ENCODE measurements around the gene NSUN2. TPM values are rescaled to one million over a fixed set of nuclear protein-coding genes. Genes with fewer than 3 reads are reported as not detected.

The NSUN2 gene
- total RNA-seq, 1 donor from 2014 or later: 30.8 TPM

DNA sequence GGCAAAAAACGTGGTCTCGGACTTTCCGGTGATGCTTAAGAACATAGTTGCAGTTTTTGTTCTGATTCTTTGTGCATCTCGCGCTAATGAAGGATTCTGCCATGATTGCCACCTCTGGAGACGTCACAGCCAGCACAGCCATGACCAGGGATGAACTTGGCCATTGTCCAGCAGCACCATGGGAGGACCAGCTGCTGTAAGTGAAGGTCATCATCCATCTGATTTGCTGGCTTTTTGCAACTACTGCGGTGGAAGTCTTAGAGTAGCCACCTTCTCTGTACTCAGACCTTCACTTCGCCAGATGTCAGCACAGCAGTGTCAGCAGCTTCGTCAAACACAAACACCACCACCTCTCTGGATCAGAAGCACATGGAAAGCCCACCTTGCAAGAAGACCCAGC lies 45.7 kb downstream of the NSUN2 start:
- Histone ChIP-seq H3K4me1 (ENCODE audit: control insufficient read depth in 3 of 3, insufficient read depth in 3 of 3, low read length in 3 of 3) (peaks cover 4 to 6% (median 5%) of the 10 kb centered on the region in 3 donors), H3K27me3 (ENCODE audit: control insufficient read depth in 3 of 3, insufficient read depth in 3 of 3, low read length in 3 of 3) (peaks cover 15 to 19% (median 16%) of the 10 kb centered on the region in 3 donors), H3K4me3 (ENCODE audit: low read length in 3 of 3) (no peak overlapping the region), H3K9ac (ENCODE audit: low read depth in 1 of 3, low read length in 3 of 3) (no peak overlapping the region), H3K36me3 (ENCODE audit: control insufficient read depth in 3 of 3, insufficient read depth in 3 of 3, low read length in 3 of 3) (no peaks in the 10 kb centered on the region), H3K9me3 (ENCODE audit: control insufficient read depth in 3 of 3, low read length in 3 of 3) (no peaks in the 10 kb centered on the region), H3K27ac (ENCODE audit: low read depth, low read length) (no peak overlapping the region)

DNA sequence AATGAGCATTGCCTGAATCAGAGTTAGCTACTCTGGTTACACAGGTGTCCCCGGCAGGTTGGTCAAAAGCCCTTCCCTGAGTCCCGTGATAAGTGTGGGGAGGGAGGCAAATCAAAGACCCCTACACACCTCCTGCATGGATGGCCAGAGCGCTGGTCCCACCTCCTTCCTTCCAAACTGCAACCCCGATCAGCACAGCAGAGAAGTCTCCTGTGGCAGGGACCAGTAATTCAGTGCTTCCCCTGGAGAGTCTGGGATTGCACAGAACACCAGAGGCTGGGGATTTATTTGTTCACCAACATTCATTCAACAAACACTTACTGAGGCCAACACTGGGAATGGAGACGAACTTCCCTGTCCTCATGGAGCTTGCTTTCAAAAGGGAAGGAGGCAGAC lies 46.2 kb downstream of the NSUN2 start:
- no peaks in the 10 kb centered on the region for H3K9me3 ChIP-seq (ENCODE audit: control insufficient read depth in 3 of 3, low read length in 3 of 3)
- H3K36me3 ChIP-seq (ENCODE audit: control insufficient read depth in 3 of 3, insufficient read depth in 3 of 3, low read length in 3 of 3): no peaks in the 10 kb centered on the region
- H3K27me3 ChIP-seq (ENCODE audit: control insufficient read depth in 3 of 3, insufficient read depth in 3 of 3, low read length in 3 of 3): peaks cover 15 to 21% (median 21%) of the 10 kb centered on the region in 3 donors
- H3K27ac ChIP-seq (ENCODE audit: low read depth, low read length): no peak overlapping the region
- H3K4me3 ChIP-seq (ENCODE audit: low read length in 3 of 3): no peak overlapping the region
- peaks cover 4 to 6% (median 5%) of the 10 kb centered on the region in 3 donors for H3K4me1 ChIP-seq (ENCODE audit: control insufficient read depth in 3 of 3, insufficient read depth in 3 of 3, low read length in 3 of 3)
- no peak overlapping the region for H3K9ac ChIP-seq (ENCODE audit: low read depth in 1 of 3, low read length in 3 of 3)

DNA sequence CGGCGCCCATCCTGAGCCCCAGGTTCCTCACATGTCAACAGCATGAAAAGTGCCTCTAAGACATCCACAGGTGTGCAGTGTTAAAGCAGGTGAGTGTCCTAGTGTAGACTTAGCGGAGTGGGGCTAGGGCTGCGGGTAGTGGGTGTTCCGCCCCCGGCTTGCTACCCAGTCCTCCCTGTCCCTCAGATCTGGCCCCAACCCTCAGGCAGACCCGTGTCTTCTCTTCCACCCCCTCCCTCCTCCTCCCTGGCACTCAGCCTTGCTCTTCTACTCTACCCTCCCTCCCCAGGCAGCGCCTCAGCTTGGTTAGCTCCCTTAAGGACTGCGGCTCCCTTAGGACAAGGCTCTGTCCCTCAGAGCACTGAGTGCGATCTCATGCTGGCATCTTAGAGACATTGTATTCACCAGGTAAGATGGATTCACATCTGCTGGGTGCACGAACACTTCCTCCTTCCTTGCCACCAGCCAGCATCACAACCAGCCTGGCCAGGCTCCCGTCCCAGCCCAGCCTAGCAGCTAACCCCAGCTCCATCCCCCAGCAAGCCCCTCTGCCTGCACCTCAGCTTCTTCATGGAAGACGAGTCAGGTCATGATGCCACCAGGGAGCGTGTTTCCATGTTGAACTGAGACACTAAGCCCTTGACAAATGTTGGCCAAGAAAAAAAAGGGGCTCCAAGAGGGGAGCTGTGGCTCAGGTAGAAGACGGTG lies 46.8 kb downstream of the NSUN2 start:
- Histone ChIP-seq H3K4me3 (ENCODE audit: low read length in 3 of 3) (no peak overlapping the region), H3K9me3 (ENCODE audit: control insufficient read depth in 3 of 3, low read length in 3 of 3) (no peaks in the 10 kb centered on the region), H3K4me1 (ENCODE audit: control insufficient read depth in 3 of 3, insufficient read depth in 3 of 3, low read length in 3 of 3) (peaks cover 4 to 6% (median 5%) of the 10 kb centered on the region in 3 donors), H3K27ac (ENCODE audit: low read depth, low read length) (no peak overlapping the region), H3K9ac (ENCODE audit: low read depth in 1 of 3, low read length in 3 of 3) (no peak overlapping the region), H3K27me3 (ENCODE audit: control insufficient read depth in 3 of 3, insufficient read depth in 3 of 3, low read length in 3 of 3) (peaks cover 15 to 21% (median 21%) of the 10 kb centered on the region in 3 donors), H3K36me3 (ENCODE audit: control insufficient read depth in 3 of 3, insufficient read depth in 3 of 3, low read length in 3 of 3) (no peaks in the 10 kb centered on the region)

DNA sequence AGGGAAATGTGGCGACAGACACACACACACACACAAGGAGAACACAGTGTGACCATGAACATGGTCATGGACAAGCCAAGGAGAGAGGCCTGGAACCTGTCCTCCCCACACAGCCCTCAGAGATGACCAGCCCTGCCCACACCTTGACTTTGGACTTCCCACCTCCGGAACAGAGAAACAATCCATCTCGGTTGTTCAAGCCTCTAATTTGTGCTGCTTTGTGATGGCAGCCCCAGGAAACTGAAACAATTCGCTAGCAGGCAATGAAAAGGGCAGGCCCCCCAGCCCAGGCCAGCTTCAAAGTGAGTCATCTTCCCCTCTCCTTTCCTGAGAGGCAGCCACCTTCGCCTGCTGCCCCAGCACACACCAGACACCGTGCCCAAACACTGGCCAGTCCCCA lies 47.7 kb downstream of the NSUN2 start:
- Histone ChIP-seq H3K9ac (ENCODE audit: low read depth in 1 of 3, low read length in 3 of 3) (no peak overlapping the region), H3K27me3 (ENCODE audit: control insufficient read depth in 3 of 3, insufficient read depth in 3 of 3, low read length in 3 of 3) (peaks cover 15 to 21% (median 21%) of the 10 kb centered on the region in 3 donors), H3K27ac (ENCODE audit: low read depth, low read length) (no peak overlapping the region)

DNA sequence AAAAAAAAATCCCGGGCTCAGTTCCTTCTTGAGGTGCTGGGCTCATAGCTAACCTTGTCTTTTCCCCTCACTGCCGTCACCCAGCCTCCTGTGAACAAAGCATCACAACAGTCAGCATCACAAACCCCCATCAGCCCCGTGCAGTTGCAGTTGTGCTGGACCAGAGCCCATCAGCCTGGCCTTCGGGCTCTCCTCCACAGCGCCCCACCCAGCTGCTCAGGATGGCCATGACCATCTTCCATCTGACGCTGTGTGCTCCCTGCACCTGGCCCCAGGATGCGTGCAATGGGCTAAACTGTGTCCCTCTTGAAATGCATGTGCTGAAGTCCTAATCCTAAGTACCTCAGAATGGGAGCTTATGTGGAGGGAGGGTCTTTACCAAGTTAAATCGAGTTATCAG lies 48.1 kb downstream of the NSUN2 start:
- Histone ChIP-seq H3K4me1 (ENCODE audit: control insufficient read depth in 3 of 3, insufficient read depth in 3 of 3, low read length in 3 of 3) (peaks cover 4 to 6% (median 5%) of the 10 kb centered on the region in 3 donors), H3K36me3 (ENCODE audit: control insufficient read depth in 3 of 3, insufficient read depth in 3 of 3, low read length in 3 of 3) (no peaks in the 10 kb centered on the region), H3K9ac (ENCODE audit: low read depth in 1 of 3, low read length in 3 of 3) (no peak overlapping the region), H3K4me3 (ENCODE audit: low read length in 3 of 3) (no peak overlapping the region), H3K27ac (ENCODE audit: low read depth, low read length) (no peak overlapping the region), H3K27me3 (ENCODE audit: control insufficient read depth in 3 of 3, insufficient read depth in 3 of 3, low read length in 3 of 3) (peaks cover 15 to 21% (median 21%) of the 10 kb centered on the region in 3 donors), H3K9me3 (ENCODE audit: control insufficient read depth in 3 of 3, low read length in 3 of 3) (no peaks in the 10 kb centered on the region)

More for the DNA sequence above, 47.7 kb downstream of the NSUN2 start:
- Histone ChIP-seq H3K9me3 (ENCODE audit: control insufficient read depth in 3 of 3, low read length in 3 of 3) (no peaks in the 10 kb centered on the region), H3K4me1 (ENCODE audit: control insufficient read depth in 3 of 3, insufficient read depth in 3 of 3, low read length in 3 of 3) (peaks cover 4 to 6% (median 5%) of the 10 kb centered on the region in 3 donors), H3K36me3 (ENCODE audit: control insufficient read depth in 3 of 3, insufficient read depth in 3 of 3, low read length in 3 of 3) (no peaks in the 10 kb centered on the region), H3K4me3 (ENCODE audit: low read length in 3 of 3) (no peak overlapping the region)

DNA sequence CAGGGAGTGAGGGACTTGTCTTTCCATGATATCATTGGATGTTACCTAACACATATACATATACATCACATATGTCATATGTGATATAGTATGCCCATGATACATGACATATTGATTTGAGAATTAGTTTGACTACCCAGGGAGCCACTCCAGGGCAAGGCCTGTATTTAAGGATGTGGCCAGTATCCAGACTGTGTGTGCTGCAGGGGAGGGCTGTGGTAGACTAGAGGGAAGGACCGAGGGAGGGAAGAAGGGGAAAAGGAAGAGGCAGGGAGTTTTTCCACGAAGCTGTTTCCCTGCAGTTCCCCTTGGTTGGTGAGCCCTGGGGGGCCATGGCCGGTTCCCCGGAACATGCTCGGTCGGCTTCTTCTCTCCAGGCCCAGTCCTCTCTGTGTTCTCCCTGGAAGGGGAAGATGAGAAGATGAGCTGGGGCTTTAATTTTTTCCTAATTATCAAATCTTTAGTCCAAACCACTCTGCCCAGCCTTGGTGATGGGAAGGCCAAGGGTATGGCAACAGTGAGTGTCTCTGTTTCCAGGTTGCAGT lies 48.7 kb downstream of the NSUN2 start:
- no peak overlapping the region for H3K4me3 ChIP-seq (ENCODE audit: low read length in 3 of 3)
- H3K36me3 ChIP-seq (ENCODE audit: control insufficient read depth in 3 of 3, insufficient read depth in 3 of 3, low read length in 3 of 3): no peaks in the 10 kb centered on the region
- peaks cover 4 to 6% (median 5%) of the 10 kb centered on the region in 3 donors for H3K4me1 ChIP-seq (ENCODE audit: control insufficient read depth in 3 of 3, insufficient read depth in 3 of 3, low read length in 3 of 3)
- H3K9me3 ChIP-seq (ENCODE audit: control insufficient read depth in 3 of 3, low read length in 3 of 3): no peaks in the 10 kb centered on the region
- peaks cover 15 to 21% (median 21%) of the 10 kb centered on the region in 3 donors for H3K27me3 ChIP-seq (ENCODE audit: control insufficient read depth in 3 of 3, insufficient read depth in 3 of 3, low read length in 3 of 3)
- no peak overlapping the region for H3K9ac ChIP-seq (ENCODE audit: low read depth in 1 of 3, low read length in 3 of 3)
- H3K27ac ChIP-seq (ENCODE audit: low read depth, low read length): no peak overlapping the region

DNA sequence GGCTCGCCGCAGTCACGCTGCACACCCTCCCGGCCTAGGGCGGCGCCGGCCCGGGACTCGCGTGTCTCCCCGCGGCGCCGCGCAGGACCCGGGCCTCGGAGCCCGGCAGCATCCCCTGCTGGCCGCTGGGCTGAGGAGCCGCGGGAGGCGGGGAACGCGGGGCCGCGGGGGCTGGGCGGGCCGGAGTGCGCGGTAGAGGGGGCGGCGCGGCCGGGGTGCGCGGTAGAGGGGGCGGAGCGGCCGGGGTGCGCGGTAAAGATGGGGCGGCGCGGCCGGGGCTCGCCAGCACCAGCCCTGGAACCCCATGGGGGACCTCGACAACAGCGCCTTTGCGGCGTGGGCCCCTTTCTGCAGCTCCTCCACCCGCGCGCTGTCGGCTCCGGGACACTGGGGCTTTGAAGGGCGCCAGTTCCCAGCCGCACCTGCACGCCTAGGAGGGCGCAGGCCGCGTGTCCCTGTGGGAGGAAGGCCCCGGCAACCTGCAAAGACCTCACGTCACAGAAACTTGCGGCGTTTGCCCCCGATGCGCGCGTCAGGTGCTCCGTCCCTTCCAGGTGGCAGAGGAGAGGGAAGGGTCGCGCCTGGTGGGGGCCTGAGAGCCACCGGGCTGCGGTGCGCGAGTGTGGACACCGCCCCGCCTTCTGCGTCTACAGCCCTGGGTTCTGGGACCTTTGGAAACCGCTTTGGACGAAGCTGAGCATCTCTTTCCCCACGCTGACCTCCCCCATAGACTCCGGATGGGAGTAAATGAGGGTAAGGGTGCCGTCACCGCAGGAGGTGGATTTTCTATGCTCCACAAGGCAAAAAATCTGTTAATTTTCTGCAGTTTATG lies 49.6 kb downstream of the NSUN2 start:
- peaks cover 15 to 21% (median 21%) of the 10 kb centered on the region in 3 donors for H3K27me3 ChIP-seq (ENCODE audit: control insufficient read depth in 3 of 3, insufficient read depth in 3 of 3, low read length in 3 of 3)

DNA sequence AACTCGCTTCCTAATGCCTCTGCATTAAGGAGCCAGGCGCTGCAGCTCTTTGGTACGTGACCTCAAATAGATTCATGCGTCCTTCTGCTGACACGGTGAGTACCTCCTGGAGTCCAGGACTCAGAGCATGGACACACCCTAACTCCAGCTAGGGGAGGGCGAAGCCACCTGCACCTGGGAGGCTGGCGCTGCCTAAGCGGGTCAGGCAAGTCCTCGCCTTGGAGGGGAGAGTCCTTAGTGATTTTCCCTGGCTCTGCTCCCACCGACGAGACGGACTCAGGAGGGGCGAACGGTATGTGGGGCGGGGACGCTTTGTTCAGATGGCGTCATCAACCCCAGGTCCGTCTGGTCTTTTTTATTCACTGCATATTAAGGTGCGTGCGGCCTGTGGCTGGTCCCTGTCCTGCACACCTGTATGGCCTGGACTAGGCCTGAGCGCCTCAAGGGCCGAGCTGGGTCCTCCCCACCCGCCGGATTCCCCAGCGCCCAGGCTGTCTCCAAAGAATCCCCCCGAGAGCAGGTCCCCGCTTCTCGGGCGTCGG lies 50.3 kb downstream of the NSUN2 start:
- Histone ChIP-seq H3K9me3 (ENCODE audit: control insufficient read depth in 3 of 3, low read length in 3 of 3) (no peaks in the 10 kb centered on the region), H3K9ac (ENCODE audit: low read depth in 1 of 3, low read length in 3 of 3) (peak overlapping the region in 1 of 3 donors; percentile 72)

More for the DNA sequence above, 49.6 kb downstream of the NSUN2 start:
- Histone ChIP-seq H3K9ac (ENCODE audit: low read depth in 1 of 3, low read length in 3 of 3) (peak overlapping the region in 1 of 3 donors; percentile 72), H3K4me1 (ENCODE audit: control insufficient read depth in 3 of 3, insufficient read depth in 3 of 3, low read length in 3 of 3) (peaks cover 4 to 6% (median 5%) of the 10 kb centered on the region in 3 donors), H3K9me3 (ENCODE audit: control insufficient read depth in 3 of 3, low read length in 3 of 3) (no peaks in the 10 kb centered on the region), H3K4me3 (ENCODE audit: low read length in 3 of 3) (peak overlapping the region in 2 of 3 donors; percentile 45 to 56), H3K36me3 (ENCODE audit: control insufficient read depth in 3 of 3, insufficient read depth in 3 of 3, low read length in 3 of 3) (no peaks in the 10 kb centered on the region), H3K27ac (ENCODE audit: low read depth, low read length) (no peak overlapping the region)

DNA sequence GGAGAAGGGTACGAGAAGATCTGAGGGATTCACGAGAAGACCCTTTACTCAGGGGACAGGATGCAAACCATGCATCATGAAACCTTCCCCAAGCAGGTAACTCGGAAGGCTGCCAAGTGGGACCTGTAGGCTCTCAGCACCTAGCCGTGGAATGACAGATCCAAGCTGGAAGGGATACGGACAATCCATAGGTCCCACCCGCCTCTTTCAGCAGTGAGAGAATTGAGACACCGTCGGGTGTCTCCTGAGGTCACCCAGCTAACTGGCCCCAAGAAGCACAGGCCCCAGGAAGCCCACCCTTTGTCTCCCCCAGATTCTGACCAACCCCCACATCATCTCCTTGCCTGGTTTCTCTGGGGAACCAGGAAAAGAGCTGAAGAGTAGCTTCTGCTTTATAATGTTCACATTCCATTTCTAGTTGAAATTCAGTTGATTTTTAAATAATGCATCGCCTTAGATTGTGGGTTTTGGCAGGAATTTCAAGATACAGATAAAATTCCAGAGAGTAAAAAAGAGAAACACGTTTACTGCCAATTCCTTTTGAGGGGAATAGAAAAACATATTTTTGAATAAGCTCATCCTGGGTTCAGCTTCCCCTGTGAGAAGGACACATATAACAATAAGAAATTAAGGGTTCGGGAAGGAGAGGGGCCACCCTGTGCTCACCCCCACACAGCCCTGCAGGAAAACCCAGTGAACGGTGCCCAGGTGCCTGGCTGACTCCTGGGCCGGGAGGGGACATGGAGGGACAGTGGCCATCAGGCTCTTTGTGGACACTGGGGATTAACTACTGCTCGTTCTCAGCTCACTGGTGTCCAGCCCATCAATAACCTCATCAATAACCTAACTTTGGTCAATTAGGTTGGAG lies 51.1 kb downstream of the NSUN2 start:
- no peaks in the 10 kb centered on the region for H3K9me3 ChIP-seq (ENCODE audit: control insufficient read depth in 3 of 3, low read length in 3 of 3)
- no peak overlapping the region for H3K9ac ChIP-seq (ENCODE audit: low read depth in 1 of 3, low read length in 3 of 3)
- peaks cover 15 to 21% (median 21%) of the 10 kb centered on the region in 3 donors for H3K27me3 ChIP-seq (ENCODE audit: control insufficient read depth in 3 of 3, insufficient read depth in 3 of 3, low read length in 3 of 3)
- no peak overlapping the region for H3K4me3 ChIP-seq (ENCODE audit: low read length in 3 of 3)
- peaks cover 5 to 6% (median 5%) of the 10 kb centered on the region in 3 donors for H3K4me1 ChIP-seq (ENCODE audit: control insufficient read depth in 3 of 3, insufficient read depth in 3 of 3, low read length in 3 of 3)
- no peak overlapping the region for H3K27ac ChIP-seq (ENCODE audit: low read depth, low read length)
- no peaks in the 10 kb centered on the region for H3K36me3 ChIP-seq (ENCODE audit: control insufficient read depth in 3 of 3, insufficient read depth in 3 of 3, low read length in 3 of 3)

More for the DNA sequence above, 50.3 kb downstream of the NSUN2 start:
- Histone ChIP-seq H3K36me3 (ENCODE audit: control insufficient read depth in 3 of 3, insufficient read depth in 3 of 3, low read length in 3 of 3) (no peaks in the 10 kb centered on the region), H3K4me1 (ENCODE audit: control insufficient read depth in 3 of 3, insufficient read depth in 3 of 3, low read length in 3 of 3) (peaks cover 4 to 6% (median 5%) of the 10 kb centered on the region in 3 donors), H3K27ac (ENCODE audit: low read depth, low read length) (no peak overlapping the region), H3K27me3 (ENCODE audit: control insufficient read depth in 3 of 3, insufficient read depth in 3 of 3, low read length in 3 of 3) (peaks cover 15 to 21% (median 21%) of the 10 kb centered on the region in 3 donors), H3K4me3 (ENCODE audit: low read length in 3 of 3) (peak overlapping the region in 2 of 3 donors; percentile 35 to 45)

Data from skeletal muscle tissue (tissue), 4 donors.